Measurements from ENCODE around the gene PHF19. TPM values are rescaled to one million over a fixed set of nuclear protein-coding genes. Genes with fewer than 3 reads are reported as not detected.

The PHF19 gene
- total RNA-seq, 4 donors from 2014 or later: 6.7 to 11.1 (median 9.3) TPM

DNA sequence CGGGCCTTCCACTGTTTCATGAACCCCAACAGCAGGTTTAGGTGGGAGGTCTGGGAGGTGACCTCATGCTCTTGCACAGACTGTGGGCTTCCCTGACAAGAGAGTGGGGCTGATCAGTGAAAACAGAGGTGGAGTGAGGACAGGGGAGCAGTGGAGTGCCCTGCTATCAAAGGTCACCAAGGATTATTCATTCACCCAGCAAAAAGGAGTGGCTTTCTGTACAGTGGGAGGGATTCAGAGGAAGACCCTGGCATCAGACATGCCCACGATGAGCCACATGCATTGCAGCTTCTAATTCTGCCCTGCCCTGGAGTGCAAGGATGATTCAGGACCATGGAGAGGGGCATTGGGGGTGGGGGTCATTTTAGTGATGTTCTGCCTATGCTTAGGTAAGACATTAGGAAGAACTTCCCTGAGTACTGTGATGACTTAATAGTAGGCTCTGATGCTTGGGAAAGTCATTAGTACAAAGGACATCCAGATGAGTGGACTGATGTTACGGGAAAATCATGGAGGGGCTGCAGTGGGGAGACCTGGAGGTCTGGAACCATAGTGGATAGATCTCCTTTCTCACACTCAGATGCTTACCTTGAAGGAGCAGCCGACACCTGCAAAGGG lies 36.8 kb upstream of the PHF19 start:
- H3K27me3 ChIP-seq: no peaks in the 10 kb centered on the region
- peaks cover 0 to 13% (median 5%) of the 10 kb centered on the region in 4 donors for H3K4me1 ChIP-seq
- H3K4me3 ChIP-seq: no peak overlapping the region
- no peak for DNase-seq
- H3K36me3 ChIP-seq: no peaks in the 10 kb centered on the region
- intact Hi-C loops (cut with DNase I; ENCODE audit: low total_unique reads): no loop called here
- WGBS, 2 donors (ENCODE audit: low coverage in 1 of 2): 92% methylated on average over 4 of the region's 4 CpGs; no CpG with 5 or more reads in 1 of the 2 donors
- no peak for TF ChIP-seq POLR2A (IDR thresholded peaks at IDR 0.05)
- TF ChIP-seq, protein P1, sequence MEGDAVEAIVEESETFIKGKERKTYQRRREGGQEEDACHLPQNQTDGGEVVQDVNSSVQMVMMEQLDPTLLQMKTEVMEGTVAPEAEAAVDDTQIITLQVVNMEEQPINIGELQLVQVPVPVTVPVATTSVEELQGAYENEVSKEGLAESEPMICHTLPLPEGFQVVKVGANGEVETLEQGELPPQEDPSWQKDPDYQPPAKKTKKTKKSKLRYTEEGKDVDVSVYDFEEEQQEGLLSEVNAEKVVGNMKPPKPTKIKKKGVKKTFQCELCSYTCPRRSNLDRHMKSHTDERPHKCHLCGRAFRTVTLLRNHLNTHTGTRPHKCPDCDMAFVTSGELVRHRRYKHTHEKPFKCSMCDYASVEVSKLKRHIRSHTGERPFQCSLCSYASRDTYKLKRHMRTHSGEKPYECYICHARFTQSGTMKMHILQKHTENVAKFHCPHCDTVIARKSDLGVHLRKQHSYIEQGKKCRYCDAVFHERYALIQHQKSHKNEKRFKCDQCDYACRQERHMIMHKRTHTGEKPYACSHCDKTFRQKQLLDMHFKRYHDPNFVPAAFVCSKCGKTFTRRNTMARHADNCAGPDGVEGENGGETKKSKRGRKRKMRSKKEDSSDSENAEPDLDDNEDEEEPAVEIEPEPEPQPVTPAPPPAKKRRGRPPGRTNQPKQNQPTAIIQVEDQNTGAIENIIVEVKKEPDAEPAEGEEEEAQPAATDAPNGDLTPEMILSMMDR (IDR thresholded peaks at IDR 0.05): no peak
- no peak for TF ChIP-seq POLR2AphosphoS5 (IDR thresholded peaks at IDR 0.05)
- no peaks in the 10 kb centered on the region for H3K9me3 ChIP-seq
- no peak overlapping the region for H3K27ac ChIP-seq
- in situ Hi-C loops (cut with MboI; ENCODE audit: low pct_ligation_motif_present in 1 of 4, low pct_unique_long_range_greater_than_20kb in 1 of 4, low sequenced_read_pairs in 3 of 4): no loop called here

DNA sequence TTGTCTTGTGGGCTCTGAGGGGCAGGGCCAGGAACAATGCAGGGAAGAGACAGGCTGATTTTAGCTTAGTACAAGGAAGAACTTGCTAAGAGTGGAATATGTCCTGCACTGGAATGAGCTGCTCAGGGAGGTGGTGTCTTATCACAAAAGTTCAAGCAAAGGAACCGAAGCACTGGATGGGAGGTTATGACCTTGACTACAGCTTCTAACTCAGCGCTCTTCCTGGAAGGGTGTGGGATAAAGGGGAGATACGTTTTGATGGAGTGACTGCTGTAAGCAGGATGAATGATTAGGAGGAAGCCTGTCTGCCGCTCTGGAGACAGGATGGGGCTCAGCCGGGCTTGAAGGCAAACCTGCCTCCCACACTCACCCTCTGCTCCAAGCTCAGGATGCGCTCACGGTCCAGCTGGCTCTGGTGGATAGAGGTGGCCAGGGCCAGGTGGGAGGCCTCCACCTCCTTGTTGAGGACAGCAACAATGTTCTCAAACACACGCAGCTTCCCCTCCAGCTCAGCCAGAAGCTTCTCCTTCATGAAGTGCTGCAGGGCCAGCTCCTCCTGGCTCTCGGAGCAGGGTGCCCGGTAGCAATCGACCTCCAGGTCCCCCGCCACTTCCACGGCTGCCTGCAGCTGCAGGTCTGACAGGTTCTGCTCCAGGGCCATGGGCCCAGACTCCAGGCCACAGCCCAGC lies 36.1 kb upstream of the PHF19 start:
- DNase-seq: no peak
- H3K27ac ChIP-seq: no peak overlapping the region
- H3K4me1 ChIP-seq: peaks cover 0 to 13% (median 3%) of the 10 kb centered on the region in 4 donors
- no peak for TF ChIP-seq POLR2A (IDR thresholded peaks at IDR 0.05)
- no peak for TF ChIP-seq EP300 (IDR thresholded peaks at IDR 0.05; ENCODE audit: low read depth)
- TF ChIP-seq, protein P1 (IDR thresholded peaks at IDR 0.05): no peak
- no peak for TF ChIP-seq POLR2AphosphoS5 (IDR thresholded peaks at IDR 0.05)
- no peaks in the 10 kb centered on the region for H3K27me3 ChIP-seq
- no peaks in the 10 kb centered on the region for H3K36me3 ChIP-seq
- in situ Hi-C loops (cut with MboI; ENCODE audit: low pct_ligation_motif_present in 1 of 4, low pct_unique_long_range_greater_than_20kb in 1 of 4, low sequenced_read_pairs in 3 of 4): no loop called here
- intact Hi-C loops (cut with DNase I; ENCODE audit: low total_unique reads): no loop called here
- no peak overlapping the region for H3K4me3 ChIP-seq
- no peaks in the 10 kb centered on the region for H3K9me3 ChIP-seq
- 95% methylated on average over 13 of the region's 13 CpGs; no CpG with 5 or more reads in 1 of the 2 donors for WGBS, 2 donors (ENCODE audit: low coverage in 1 of 2)

- WGBS, 2 donors (ENCODE audit: low coverage in 1 of 2): 96% methylated on average over 8 of the region's 9 CpGs; no CpG with 5 or more reads in 1 of the 2 donors
- intact Hi-C loops (cut with DNase I; ENCODE audit: low total_unique reads): no loop called here
Observed at GRCh38 chr9:120911295-120911837, 34.4 kb upstream of the PHF19 start.

GRCh38 chr9:120910643-120911042 lies 33.7 kb upstream of the PHF19 start:
- no peaks in the 10 kb centered on the region for H3K4me1 ChIP-seq
- no peaks in the 10 kb centered on the region for H3K9me3 ChIP-seq
- TF ChIP-seq EP300 (IDR thresholded peaks at IDR 0.05; ENCODE audit: low read depth) (no peak), POLR2A (IDR thresholded peaks at IDR 0.05) (no peak)
- TF ChIP-seq, protein P1 (IDR thresholded peaks at IDR 0.05): no peak
- no peaks in the 10 kb centered on the region for H3K27me3 ChIP-seq
- 85 to 100% methylated on average over 1 to 3 of the region's 3 CpGs for WGBS, 2 donors (ENCODE audit: low coverage in 1 of 2)
- no peaks in the 10 kb centered on the region for H3K36me3 ChIP-seq
- H3K27ac ChIP-seq: no peak overlapping the region
- intact Hi-C loops (cut with DNase I; ENCODE audit: low total_unique reads): no loop called here
- in situ Hi-C loops (cut with MboI; ENCODE audit: low pct_ligation_motif_present in 1 of 4, low pct_unique_long_range_greater_than_20kb in 1 of 4, low sequenced_read_pairs in 3 of 4): no loop called here
- H3K4me3 ChIP-seq: no peak overlapping the region
- no peak for DNase-seq

More at GRCh38 chr9:120911295-120911837, 34.4 kb upstream of the PHF19 start:
- H3K36me3 ChIP-seq: no peaks in the 10 kb centered on the region
- no peaks in the 10 kb centered on the region for H3K9me3 ChIP-seq
- H3K27ac ChIP-seq: no peak overlapping the region
- H3K4me1 ChIP-seq: peaks cover 0 to 6% (median 3%) of the 10 kb centered on the region in 4 donors
- TF ChIP-seq, protein P1 (IDR thresholded peaks at IDR 0.05): no peak
- TF ChIP-seq EP300 (IDR thresholded peaks at IDR 0.05; ENCODE audit: low read depth) (no peak), POLR2AphosphoS5 (IDR thresholded peaks at IDR 0.05) (no peak), POLR2A (IDR thresholded peaks at IDR 0.05) (no peak)
- no peak overlapping the region for H3K4me3 ChIP-seq
- no peaks in the 10 kb centered on the region for H3K27me3 ChIP-seq
- DNase-seq: no peak
- in situ Hi-C loops (cut with MboI; ENCODE audit: low pct_ligation_motif_present in 1 of 4, low pct_unique_long_range_greater_than_20kb in 1 of 4, low sequenced_read_pairs in 3 of 4): no loop called here
